Activated naive CD4-positive, alpha-beta T cell treated with anti-CD3 and anti-CD28 coated beads, Interleukin-2, amount 50 U/mL, for 16 hours (primary cell): Measurements from ENCODE around the gene AQP12B.
"Not testable (repeated sequence)": the region's sequence is repeated elsewhere in the genome, so short reads cannot be mapped to it uniquely, and the experiment has no call there.

Source experiments
- DNase-seq: peaks from one replicate; pipeline ENCODE4 v3.0.0-alpha.2; 2020

The AQP12B gene, protein sequence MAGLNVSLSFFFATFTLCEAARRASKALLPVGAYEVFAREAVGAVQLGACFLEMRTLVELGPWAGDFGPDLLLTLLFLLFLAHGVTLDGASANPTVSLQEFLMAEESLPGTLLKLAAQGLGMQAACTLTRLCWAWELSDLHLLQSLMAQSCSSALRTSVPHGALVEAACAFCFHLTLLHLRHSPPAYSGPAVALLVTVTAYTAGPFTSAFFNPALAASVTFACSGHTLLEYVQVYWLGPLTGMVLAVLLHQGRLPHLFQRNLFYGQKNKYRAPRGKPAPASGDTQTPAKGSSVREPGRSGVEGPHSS

DNA sequence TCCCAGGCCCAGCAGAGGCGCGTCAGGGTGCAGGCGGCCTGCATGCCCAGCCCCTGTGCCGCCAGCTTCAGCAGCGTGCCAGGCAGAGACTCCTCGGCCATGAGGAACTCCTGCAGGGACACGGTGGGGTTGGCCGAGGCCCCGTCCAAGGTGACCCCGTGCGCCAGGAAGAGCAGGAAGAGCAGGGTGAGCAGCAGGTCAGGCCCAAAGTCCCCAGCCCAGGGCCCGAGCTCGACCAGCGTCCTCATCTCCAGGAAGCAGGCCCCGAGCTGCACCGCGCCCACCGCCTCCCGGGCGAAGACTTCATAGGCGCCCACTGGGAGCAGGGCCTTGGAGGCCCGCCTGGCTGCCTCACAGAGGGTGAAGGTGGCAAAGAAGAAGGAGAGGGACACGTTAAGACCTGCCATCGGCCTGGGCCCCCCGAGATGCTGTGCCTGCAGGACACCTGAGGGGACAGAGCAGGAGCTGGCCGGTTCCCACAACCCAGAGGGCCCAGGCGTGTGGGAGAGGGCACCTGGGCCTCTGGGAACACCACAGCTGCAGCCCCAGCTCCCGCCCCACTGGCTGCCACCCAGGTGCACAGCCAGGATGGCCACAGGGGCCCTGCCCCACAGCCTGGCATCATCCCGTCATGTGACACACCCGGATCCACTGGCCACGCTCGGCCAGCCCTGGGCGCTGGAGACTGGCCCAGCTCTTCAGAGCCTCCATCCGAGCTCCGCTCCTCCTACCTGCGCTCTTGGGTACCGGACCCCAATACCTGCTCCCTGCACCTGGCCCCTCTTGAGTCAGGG lies at the start of gene AQP12B:
TSS of gene AQP12B (minus strand) at position 455 of the 794 bp plus-strand sequence. CDS start at position 407, 48 bp downstream.
- not testable (repeated sequence) for DNase-seq

DNA sequence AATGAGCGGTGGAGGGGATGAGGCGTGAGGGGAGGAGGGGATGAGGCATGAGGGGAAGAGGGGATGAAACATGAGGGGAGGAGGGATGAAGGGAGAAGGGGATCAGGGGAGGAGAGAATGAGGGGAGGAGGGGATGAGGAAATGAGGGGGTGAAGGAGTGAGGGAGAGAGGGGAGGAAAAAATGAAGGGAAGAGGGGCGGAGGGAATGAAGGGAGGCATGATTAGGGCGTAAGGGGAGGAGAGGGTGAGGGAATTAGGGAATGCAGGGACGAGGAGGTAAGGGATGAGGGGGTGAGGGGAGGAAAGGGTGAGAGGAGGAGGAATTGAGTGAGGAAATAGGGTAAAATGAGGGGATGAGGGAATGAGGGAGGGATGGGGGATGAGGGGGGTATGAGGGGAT lies 49.5 kb upstream of the AQP12B start:
- no peak for DNase-seq

DNA sequence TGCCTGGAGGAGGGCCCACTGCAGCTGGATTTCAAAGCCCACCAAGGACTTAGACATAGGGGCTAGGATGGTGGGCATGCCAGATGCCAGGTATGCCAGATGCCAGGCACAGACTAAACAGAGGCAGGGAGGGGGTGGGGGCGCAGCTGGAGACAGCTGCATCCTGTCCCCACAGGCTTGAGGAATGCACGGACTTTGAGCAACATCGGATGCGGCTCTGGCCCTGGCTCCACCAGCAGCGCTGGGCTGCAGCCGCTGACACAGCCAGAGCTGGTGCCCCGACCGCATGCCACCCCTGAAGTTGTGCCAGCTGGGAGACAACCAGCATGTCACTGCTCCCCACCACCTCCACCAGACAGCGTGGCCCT lies 48.5 kb upstream of the AQP12B start:
- DNase-seq, result no peak

DNA sequence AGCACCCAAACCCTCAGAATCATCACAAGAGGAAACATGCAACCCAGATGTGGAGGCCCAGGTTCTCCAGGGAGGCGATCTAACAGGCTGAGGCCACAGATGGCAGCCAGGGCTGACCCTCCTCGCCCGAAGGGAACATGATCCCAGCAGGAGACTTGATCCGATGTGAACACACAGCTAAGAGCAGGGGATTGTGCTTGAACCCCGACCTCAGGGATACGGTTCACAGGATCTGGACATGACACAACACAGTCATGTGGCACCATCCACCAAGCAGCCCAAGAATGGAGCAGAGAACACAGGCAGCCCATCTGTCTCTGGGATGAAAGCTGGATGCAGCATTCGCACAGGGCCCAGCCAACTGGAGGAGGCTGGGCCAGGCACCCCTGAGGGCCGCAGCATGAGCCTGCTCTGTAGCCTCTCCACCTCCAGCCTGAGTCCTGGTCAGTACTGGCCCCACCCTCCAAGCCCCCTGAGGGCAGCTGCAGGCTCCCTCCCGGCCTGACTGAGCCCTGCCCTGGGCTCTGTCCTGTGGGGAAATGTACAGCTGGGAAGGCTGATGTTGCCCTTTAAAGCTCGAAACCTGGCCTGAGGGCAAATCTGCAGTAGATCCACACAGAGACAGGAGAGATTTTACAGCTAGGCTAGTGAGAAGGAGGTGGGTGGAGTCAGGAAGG lies 48.0 kb upstream of the AQP12B start:
- no peak for DNase-seq

DNA sequence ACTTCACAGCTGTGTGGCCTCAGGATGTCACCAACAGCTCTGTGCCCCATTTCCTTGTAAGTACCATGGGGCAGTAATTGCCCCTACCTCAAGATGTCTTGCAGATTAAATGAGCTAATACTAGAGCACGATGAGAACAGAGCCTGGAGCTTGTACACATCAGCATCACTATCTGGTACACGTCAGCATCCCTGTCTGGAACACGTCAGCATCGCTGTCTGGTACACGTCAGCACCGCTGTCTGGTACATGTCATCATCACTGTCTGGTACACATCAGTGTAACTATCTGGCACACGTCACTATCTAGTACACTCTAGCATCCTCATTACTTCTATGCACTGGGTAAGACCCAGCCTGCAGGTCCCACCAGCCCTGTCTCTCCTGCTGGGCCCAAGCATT lies 46.1 kb upstream of the AQP12B start:
- no peak for DNase-seq

DNA sequence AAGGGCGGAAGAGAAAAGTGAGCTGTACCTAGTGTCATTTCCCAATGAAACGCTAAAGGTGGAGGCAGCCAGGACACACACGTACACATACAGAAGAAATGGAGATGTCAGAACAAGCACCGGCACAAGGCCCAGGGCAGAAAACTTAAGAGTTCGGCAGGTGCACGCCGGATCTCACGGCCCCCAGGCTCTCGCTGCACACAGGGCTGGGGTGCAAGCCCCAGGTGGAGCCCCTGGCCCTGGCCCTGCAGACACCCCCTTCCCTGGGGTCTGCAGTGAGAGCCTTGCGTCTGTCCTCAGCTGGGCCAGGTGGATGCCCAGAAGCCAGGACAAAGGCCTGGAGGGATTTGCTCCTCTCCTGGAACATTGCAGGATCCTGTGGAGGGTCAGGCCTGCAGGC lies 45.7 kb upstream of the AQP12B start:
- no peak for DNase-seq

DNA sequence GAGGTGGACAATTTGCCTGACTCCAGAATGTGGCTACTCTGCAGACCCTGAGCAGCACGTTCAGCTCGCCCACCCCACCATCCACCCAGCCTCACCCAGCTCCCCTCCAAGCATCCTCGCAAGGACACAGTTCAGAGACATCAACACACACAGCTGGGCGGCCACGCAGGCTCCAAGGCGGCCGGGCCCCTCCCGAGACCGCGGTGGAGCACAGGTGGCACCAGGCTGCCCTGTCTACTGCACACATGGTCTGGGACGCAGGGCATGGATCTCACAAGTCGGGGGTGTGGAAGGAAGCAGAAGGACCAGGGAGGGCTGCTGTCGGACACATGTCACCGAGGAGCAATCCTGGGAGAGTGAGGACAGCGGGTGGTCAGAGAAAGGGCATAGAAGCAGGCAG lies 45.2 kb upstream of the AQP12B start:
- DNase-seq, result no peak

DNA sequence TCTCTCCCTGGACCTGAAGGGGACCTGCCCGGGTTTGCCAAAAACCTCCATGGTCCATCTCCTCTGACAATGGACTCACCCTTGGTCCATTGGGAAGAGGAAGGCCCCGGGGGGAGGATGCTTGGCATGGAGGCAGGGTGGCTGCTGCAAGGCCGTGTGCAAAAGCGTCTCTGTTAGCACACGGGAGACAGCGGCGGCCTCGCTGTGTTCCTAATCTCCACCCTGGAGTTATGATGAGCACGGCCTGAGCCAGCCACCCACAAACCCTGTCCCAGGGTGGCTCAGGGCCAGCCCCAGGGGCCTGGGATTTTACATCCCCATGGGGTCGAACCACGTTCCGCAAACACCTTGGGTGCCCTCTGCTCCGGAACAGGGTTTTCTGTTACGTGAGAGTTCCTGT lies 44.8 kb upstream of the AQP12B start:
- DNase-seq, result no peak

DNA sequence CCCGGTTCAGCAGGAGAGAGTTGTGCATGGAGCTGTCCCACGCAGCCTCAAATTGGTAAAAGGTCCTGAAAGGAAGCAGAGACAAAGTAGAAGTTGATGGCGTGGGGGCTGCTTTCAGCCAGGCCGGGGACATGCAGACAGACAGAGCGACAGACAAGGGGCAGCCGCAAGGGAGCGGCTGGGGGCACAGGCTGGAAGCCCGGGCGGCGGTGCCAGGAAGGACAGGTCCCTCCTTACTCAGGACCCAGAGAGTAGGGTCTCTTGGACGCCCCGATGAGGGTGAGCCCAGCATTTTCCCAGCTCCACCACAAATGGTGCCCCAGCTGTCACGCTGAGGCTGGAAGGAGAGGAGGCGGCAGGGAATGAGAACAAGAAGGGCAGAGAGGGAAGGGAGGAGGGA lies 44.2 kb upstream of the AQP12B start:
- no peak for DNase-seq

DNA sequence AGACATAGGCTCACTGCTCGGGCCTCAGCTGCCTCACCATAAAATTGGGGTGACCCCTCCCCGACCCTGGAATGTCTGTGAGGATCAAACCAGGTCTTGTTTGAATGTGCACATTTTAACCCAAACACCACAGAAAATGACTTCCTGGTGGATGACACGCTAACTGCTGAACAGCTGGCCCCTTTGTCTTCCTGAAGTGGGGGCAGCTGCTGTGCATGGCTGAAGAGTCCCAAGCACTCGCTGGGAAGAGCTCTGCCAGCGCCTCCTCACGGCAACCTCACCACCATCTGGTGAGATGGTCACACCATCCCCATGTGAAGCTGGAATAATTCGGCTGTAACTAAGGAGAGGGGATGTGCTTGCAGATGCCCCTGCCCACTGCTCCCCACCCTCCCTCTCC lies 43.0 kb upstream of the AQP12B start:
- DNase-seq, result no peak

DNA sequence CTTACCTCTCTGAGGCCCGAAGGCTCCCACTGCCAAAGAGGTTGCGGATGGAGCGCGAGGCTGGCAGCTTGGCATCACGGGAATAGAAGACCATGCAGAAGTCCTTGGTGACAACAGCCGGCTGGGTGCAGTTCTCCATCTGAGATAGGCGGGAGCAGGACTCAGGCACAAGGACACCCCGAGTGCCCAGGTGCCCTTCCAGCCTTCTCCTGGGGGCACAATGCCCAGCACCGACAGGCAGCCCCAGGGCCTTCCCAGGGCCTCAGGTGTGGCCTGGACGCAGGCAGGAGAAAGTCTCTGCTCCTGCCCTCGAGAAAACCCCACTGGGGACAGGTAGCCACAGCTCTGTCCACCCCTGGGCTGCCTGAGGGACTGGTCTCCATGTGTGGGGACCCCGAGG lies 42.6 kb upstream of the AQP12B start:
- no peak for DNase-seq

DNA sequence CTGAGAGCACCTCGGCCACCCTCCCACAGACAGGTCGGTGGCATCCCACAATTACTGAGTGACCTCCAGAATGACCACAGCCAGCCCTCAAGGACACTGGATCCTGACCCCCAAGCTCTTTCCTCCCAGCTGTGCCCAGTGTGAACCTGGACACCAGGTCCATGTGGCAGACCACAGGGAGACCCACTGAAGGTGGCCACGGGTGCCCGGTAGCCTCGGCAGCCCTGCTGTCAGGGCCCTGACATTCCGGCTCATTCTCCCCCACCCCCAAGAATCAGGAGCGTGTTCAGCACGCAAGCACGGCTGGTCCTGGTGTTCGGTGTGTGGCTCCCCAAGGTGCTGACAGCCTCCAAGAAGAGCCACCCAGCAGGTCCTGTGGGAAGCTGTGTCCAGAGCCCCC lies 41.7 kb upstream of the AQP12B start:
- no peak for DNase-seq

DNA sequence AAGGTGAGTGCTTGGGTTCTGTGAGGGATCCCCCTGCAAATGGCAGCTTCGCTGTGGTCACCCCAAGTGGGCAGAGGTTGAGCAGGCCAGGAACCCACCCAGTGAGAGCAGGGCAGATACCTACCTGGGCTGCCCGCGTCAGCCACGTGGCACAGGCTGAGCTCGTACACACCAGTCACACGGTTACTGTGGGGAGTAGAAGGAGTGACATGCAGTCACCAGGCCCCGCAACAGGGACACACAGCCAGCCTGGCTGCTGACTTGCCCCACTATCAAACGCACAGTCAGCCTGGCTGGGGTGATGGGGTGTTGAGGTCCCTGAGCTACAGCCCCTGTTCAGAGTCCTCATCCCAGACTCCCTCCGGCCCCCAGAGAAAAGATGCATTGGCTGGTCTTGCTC lies 41.2 kb upstream of the AQP12B start:
- no peak for DNase-seq

DNA sequence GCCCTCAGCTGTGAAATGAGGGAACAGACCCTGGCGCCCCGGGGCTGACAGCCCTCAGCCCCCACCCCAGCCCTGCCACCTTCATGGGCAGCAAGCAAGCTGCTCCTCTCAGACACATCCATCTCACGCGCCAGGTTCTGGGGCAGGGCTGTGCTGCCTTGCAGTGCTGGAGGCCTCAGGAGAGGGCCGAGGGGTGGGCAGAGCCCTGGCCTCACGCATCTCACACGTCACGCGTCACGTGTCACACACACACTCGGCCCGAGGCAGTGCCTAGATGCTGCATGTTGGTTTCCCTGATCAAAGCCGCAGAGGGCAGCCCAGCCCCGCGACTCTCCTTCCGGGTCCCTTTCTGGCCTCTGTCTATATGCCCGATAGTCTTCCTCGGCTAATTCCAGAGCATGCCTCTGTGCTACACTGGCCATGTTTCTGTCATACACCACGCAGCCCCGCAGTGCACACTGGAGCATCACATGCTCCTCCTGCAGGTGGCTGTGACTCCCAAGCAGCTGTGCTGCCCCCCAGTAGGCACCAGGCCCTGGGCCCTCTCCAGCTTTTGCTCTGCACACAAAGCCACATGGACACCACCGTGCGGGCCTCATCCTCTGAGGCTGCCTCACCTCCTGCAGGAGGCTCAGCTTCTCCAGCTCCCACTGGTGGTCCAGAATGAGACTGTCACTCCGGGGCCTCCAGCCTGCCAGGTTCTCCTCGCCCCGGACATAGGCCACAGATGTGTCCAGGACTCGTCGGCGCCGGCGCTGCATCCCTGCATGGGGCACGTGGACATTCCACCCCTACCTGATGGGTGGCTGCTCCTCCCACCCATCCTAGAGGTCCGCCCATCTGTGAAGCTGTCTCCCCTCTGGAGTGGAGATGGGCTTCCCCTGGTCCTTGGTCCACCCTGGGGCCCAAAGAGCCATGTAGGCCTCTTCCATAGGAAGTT lies 40.4 kb upstream of the AQP12B start:
- no peak for DNase-seq

DNA sequence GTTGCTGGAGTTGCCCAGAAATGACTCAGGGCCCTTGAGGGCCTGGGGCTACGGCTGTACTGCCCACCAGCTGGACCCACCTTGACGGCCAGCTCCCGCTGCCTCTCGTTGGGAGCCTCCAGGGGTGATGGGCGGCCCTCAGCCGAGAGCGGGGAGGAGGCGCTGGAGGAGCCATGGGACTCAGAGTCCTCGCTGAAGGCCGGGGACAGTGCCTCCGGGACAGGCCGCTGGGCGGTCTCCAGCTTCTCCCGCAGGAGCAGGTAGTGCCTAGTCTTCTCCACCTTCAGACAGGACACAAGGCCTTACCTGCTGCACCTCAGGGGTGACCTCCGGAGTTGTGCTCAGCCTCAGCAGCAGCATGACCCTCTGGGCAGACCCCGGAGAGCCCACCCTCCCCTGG lies 39.7 kb upstream of the AQP12B start:
- no peak for DNase-seq

DNA sequence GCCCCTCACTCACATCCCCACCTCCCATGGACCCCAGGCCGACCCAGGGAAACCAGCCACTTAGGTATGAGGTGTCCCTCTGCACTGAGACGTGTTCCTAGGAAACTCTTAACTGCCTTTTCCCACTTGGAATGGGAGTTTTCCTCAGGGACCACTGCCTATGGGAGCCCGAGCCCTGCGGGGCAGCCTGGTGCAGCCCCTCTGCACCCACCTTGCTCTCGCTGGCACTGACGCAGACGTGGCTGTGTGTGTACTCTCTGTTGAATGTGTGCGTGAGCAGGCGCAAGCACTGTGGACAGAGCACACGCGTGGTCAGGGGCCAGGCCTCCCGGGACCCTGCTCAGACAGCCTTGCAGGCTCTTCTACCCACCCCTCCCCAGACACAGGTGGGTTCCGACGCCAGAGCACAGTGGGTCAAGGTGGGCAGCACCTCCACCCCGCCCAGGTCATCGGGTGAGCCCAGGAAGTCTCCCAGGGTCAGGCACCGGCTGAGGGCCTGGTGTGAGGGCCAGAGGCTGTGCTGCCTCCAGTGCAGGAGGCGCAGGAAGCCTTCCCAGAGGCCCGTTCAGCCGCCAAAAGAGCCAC lies 39.0 kb upstream of the AQP12B start:
- no peak for DNase-seq

DNA sequence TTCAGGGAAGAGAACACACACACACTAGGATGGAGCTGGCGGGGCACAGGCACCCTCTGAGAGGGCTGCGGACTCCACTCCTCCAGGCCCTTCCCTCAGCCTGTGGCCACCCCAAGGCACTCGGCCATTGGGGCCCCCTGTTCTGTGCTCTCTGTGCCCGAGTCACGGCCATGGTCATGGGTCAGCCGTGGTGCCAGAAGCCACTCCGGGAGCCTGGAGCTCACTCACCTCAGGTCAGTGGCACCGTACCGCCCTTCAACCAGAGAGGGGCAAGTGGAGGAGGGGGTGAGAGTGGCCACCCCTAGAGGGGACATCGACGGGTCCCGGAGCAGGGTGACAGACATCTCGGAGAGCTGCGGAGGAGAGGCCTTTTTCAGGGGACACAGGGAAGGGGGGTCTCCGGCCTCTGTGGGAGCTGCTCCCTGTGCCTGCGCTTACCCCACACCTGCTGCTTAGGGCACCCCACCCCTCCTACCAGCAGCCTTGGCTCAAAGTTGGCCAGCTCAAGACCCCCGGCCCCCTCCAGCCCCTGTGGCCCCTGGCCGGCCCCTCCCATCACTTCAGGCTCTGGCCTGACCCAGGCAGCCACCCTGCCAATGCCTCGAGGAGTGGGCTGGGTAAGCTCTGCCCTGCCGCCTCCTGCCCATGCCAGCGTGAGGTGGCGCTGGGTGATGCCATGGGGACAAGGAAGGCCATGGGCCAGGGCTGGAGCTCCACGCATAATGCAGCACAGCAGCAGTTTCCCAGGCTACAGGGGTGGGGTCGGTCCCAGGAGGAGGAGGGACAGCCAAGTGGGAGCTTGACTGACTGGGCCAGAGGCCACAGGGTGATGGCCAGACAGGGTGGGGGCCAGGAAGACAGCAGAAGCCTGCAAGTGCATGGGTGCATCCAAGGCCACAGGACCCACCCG lies 38.3 kb upstream of the AQP12B start:
- DNase-seq, result no peak

DNA sequence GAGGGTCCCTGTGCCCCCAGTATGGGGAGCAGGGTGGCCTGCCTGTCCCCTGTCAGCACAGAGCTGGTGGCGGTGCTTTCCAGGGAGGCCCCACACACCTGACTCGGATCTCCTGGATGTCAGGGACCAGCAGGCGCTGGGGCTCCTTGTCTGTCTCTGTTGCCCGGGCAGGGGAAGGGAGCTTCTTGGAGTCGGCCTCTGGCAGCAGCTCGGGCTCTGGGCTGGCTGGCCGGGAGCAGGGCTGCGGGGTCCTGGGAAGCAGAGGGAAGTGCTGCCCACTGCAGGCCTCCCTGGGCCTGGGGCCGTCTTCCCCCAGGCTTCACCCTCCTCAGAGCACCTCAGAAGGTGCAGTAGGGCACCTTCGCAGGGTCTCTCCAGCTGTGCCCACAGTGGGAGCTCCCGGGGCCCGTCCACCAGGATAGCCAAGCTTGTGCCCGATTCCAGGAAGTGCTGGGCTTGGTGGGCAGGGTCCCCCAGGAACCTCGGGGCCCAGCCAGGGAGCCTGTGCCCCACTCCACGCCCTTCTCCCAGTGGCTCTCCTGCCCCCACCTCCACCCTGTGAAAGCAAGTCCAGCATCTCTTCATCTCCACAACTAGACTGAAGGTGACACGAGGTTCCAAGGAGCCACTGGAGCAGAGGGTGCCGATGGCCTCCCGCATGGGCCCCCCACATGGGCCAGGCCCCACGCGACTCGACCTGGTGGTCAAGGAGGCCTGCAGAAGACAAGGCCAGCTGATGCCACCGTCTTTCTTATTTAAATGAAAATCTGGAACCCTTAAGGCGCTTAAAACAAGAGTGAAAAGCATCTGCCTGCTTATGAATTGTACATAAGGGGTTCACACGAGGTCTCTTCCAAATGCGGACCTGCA lies 37.2 kb upstream of the AQP12B start:
- DNase-seq, result no peak

DNA sequence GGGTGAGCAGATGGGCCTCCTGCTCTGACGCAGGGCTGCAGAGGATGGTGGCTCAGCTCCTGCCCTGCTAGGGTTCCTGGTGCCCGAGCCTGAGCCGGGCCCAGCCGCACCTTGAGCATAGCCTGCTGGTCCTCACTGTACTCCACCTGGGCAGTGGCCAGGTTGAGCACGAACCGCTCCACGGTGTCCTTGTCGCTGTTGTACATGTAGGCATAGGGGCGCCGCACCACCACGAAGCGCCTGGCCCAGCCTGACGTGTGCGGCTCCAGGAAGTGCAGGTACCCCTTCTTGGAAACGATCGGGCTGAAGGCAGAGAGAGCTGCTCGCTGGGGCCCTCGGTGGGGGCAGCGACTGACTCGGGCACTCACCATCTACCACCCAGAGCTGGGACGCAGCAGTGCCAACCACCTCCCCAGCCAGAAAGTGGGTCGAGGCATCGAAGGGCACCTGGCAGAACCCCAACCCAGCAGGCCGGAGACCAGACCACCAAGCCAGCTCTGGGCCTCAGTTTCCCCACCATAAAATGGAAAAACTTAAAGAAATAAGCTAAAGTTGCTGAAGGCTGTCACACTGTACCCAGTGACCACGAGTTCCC lies 36.3 kb upstream of the AQP12B start:
- no peak for DNase-seq
